GM12865 (cell line): ENCODE measurements around the gene ADAMTSL4.
"Not testable (repeated sequence)": the region's sequence is repeated elsewhere in the genome, so short reads cannot be mapped to it uniquely, and the experiment has no call there.

Experiments
- DNase-seq: peaks from one replicate; pipeline ENCODE4 v3.0.0; 2010; ENCODE audit warnings: low read depth
- H3K4me3 ChIP-seq: 2 replicates; pipeline ENCODE4 v1.5.1; 2011; ENCODE audit warnings: mild to moderate bottlenecking, low read depth, low read length, control low read depth
- TF ChIP-seq, protein P1 (sequence below): IDR thresholded peaks from 2 replicates; pipeline ENCODE4 v1.5.1; 2011; ENCODE audit warnings: low read length, control low read depth, low read depth, inconsistent platforms; ENCODE audit not compliant: insufficient read depth; ENCODE audit errors: missing control alignments

ADAMTSL4 gene

DNA sequence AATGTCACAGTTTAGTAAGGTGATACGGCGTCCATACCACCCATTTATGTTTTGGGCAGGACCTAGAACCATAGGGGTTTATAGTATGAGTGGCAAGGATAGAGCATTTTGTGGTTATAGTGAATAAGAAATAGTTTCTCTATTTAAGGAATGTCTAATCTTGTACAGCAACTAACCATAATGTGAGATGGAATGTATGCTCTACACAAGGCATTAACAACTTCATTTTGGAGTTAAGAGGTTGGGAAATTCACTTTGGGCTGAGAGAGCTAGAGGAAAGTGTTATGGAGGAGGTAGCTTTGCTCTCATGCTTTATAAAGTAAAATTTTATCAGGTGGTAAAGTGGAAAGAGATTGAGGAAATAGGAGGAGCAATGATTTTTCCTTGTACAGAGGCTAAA, 33.2 kb downstream of the ADAMTSL4 start:
- TF ChIP-seq, protein P1, sequence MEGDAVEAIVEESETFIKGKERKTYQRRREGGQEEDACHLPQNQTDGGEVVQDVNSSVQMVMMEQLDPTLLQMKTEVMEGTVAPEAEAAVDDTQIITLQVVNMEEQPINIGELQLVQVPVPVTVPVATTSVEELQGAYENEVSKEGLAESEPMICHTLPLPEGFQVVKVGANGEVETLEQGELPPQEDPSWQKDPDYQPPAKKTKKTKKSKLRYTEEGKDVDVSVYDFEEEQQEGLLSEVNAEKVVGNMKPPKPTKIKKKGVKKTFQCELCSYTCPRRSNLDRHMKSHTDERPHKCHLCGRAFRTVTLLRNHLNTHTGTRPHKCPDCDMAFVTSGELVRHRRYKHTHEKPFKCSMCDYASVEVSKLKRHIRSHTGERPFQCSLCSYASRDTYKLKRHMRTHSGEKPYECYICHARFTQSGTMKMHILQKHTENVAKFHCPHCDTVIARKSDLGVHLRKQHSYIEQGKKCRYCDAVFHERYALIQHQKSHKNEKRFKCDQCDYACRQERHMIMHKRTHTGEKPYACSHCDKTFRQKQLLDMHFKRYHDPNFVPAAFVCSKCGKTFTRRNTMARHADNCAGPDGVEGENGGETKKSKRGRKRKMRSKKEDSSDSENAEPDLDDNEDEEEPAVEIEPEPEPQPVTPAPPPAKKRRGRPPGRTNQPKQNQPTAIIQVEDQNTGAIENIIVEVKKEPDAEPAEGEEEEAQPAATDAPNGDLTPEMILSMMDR, result no peak

DNA sequence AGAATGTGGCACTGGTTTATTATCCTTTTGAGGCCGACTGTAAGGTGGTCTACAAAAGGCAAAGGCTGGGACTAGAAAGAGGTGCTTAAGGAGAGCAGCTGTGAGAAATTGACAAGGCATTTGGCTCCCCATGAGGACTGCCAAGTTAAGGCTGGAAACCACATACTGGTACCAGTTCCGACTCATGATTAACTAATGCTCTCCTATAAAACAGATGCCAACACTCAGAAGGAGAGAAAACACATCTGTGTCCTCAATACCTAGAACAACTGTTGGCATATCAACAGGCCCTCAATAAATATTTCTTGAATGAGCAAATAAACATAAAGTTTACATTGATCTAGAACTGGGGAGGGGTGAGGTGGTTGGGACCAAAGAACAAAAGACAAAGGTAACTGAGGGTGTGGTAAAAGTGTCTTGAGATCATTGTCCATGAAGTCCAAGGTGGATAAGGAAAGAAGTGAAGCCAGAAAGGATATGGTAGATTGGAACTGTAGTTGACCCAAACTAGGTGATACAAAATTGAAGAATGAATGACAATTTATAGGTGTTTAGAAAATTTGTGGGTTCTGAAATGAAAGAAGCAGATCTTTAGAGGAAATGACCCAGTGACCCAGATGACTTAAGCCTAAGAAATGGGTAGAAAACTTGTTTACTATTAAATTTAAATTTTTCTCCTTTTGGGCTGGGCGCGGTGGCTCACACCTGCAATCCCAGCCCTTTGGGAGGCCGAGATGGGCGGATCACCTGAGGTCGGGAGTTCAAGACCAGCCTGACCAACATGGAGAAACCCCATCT, 47.1 kb downstream of the ADAMTSL4 start:
- no peak overlapping the region for H3K4me3 ChIP-seq
- TF ChIP-seq, protein P1, result no peak
- no peak for DNase-seq

More for the DNA sequence above, 33.2 kb downstream of the ADAMTSL4 start:
- no peak overlapping the region for H3K4me3 ChIP-seq
- no peak for DNase-seq

DNA sequence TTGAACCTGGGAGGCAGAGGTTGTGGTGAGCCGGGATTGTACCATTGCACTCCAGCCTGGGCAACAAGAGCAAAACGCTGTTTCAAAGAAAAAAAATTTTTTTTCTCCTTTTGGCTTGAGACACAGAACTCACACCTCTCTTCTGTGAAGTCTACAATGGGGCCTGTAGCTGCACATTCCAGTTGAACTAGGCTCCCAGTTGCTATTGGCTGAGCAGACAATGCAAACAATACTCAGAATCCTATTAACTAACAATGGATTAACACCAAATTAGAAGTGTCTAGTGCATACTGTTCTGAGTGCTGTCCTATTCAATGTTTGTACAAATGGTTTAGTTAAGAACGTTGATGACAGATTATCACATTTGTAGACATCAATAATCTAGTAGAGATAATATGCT, 47.8 kb downstream of the ADAMTSL4 start:
- TF ChIP-seq, protein P1, result no peak
- H3K4me3 ChIP-seq, result no peak overlapping the region
- DNase-seq, result no peak

DNA sequence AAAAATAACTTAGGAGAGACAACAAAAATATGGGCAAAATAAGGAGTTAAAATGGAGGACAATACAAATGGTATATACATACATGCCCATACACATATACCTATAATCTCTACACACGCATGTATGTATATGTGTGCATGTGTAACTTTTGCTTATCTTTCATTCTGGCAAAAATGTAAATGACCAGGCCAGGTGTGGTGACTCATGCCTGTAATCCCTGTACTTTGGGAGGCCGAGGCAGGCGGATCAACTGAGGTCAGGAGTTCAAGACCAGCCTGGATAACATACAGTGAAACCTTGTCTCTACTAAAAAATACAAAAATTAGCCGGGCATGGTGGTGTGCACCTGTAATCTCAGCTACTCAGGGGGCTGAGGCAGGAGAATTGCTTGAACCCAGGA, 49.1 kb downstream of the ADAMTSL4 start:
- not testable (repeated sequence) for DNase-seq, H3K4me3 ChIP-seq

DNA sequence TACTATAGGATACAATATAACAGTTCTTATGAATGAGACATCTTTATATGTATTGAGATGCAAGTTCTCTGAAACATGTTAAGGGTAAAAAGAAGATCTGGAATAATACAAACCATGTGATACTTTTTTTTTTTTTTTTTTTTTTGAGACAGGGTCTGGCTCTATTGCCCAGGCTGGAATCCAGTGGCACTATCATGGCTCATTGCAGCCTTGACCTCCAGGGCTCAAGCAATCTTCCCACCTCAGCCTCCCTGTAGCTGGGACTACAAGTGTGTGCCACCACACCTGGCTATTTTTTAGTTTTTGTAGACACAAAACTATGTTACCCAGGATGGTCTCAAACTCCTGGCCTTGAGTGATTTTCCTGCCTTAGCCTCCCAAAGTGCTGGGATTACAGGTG, 52.3 kb downstream of the ADAMTSL4 start:
- TF ChIP-seq, protein P1, result no peak
- DNase-seq, result no peak
- H3K4me3 ChIP-seq, result no peak overlapping the region

DNA sequence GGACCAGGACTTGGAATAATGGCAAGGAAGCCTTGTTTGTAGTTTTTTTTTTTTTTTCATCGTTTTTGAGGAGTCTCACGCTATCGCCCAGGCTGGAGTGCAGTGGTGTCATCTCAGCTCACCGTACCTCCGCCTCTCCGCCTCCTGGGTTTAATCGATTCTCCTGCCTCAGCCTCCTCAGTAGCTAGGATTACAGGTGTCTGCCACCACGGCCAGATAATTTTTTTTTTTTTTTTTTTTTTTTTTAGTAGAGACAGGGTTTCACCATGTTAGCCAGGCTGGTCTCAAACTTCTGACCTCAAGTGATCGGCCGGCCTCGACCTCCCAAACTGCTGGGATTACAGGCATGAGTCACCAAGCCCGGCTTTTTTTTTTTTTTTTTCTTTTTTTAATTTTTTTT, 53.2 kb downstream of the ADAMTSL4 start:
- DNase-seq, H3K4me3 ChIP-seq: not testable (repeated sequence)

DNA sequence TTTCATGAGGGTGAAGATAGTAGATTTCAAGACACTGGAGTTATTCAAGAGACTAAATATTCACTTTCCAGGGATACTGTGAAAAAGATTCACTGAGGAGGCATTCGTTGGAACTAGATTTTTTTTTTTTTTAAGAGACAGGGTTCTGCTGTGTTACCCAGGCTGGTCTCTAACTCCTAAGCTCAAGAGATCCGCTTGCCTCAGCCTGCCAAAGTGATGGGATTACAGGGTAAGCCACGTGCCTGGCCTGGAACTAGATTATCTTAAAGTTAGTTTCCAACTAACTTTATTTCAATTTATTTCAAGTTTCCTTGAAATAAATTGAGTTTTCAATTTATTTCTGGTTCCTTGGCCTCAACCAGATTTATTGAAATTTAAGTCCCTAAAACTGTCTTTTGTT, 54.5 kb downstream of the ADAMTSL4 start:
- no peak for DNase-seq
- H3K4me3 ChIP-seq, result no peak overlapping the region
- TF ChIP-seq, protein P1, result no peak

DNA sequence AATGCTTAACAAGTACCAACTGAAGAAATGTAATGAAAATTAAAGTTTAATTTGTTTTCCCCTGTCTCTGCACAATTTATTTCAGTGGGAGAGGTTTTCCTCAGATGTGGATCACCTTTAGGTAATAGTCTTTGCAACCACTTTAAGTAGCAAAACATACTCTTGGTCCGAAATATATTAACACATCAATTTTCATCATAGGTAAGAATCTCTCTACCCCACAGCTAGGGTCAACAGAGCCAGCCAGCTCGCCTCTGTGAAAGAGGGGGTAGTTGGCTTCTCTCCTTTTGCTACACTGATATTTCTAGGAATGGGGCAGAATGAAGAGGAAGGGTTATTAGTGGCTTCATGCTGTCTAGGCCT, 55.0 kb downstream of the ADAMTSL4 start:
- no peak for DNase-seq
- TF ChIP-seq, protein P1, result no peak
- H3K4me3 ChIP-seq, result no peak overlapping the region

DNA sequence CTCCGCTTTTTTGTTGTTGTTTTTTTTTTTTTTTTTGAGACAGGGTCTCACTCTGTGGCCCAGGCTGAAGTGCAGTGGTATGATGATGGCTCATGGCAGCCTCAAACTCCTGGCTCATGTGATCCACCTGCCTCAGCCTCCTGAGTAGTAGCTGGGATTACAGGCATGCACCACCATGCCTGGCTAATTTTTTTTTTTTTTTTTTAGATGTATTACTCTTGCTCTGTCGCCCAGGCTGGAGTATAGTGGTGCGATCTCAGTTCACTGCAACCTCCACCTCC, 56.2 kb downstream of the ADAMTSL4 start:
- DNase-seq, H3K4me3 ChIP-seq: not testable (repeated sequence)
